Adrenal gland (tissue), 12 donors: ENCODE data around the gene ANAPC1. TPM values are rescaled to one million over a fixed set of nuclear protein-coding genes. Genes with fewer than 3 reads are reported as not detected.
A peak's percentile ranks its signal among the peaks of the same experiment; 100 is the strongest.

Experiments
- DNase-seq, 7 donors: peaks; one replicate each; pipeline ENCODE4 v3.0.0-alpha.2; 2019 to 2020
- H3K27ac ChIP-seq, 5 donors: fragments of 200-600 bp; sonication (generic) in 4 of 5; 1 replicate in 3 of 5; 2 replicates in 2 of 5; pipeline versions ENCODE4 v1.5.1 to v1.8.0; 2016 to 2020; ENCODE audit warnings: mild to moderate bottlenecking in 1 of 5
- H3K27me3 ChIP-seq: fragments of 200-600 bp; 2 replicates; pipeline ENCODE4 v1.8.0; 2021
- H3K36me3 ChIP-seq, 2 donors: fragments of 200-600 bp; replicated peaks in 1 of 2; 1 replicate in 1 of 2; 2 replicates in 1 of 2; pipeline versions ENCODE4 v1.5.1 to v1.8.0; 2018 to 2022
- H3K4me1 ChIP-seq, 2 donors: fragments of 200-600 bp; replicated peaks in 1 of 2; 1 replicate in 1 of 2; 2 replicates in 1 of 2; pipeline versions ENCODE4 v1.5.1 to v1.8.0; 2018 to 2021
- H3K4me3 ChIP-seq, 4 donors: fragments of 200-600 bp; sonication (generic) in 3 of 4; one replicate each; pipeline ENCODE4 v1.5.1; 2016 to 2018
- H3K9me3 ChIP-seq, 3 donors: fragments of 200-600 bp; sonication (generic) in 1 of 3; replicated peaks in 1 of 3; 1 replicate in 2 of 3; 2 replicates in 1 of 3; pipeline versions ENCODE4 v1.5.1 to v1.8.0; 2016 to 2021
- CTCF ChIP-seq, 6 experiments: fragments of 450-650 bp in 4 of 6; fragments of 200-600 bp in 2 of 6; sonication (generic) in 1 of 6; IDR thresholded peaks; 1 replicate in 5 of 6; 2 replicates in 1 of 6; pipeline versions ENCODE4 v1.5.1 to v1.8.0; 2016 to 2021; ENCODE audit warnings: antibody characterized with exemption in 6 of 6, mild to moderate bottlenecking in 2 of 6, moderate library complexity in 1 of 6
- POLR2A ChIP-seq, 2 donors: fragments of 450-650 bp; IDR thresholded peaks; one replicate each; pipeline ENCODE4 v1.6.1; 2017; ENCODE audit warnings: antibody characterized with exemption in 2 of 2, mild to moderate bottlenecking in 2 of 2, moderate library complexity in 1 of 2
- WGBS, 4 donors: extraction: QIAGEN DNeasy Blood & Tissue Kit in 2 of 4; methylation state at CpG; one replicate each; pipeline versions ENCODE4 v1.1.5 to v1.1.7; 2013 to 2017; 5-methylcytosine and 5-hydroxymethylcytosine counted together
- intact Hi-C, 2 donors: fragments of 100-400 bp; cut with DNase I; formaldehyde crosslinking; loops; one replicate each; pipeline versions ENCODE4 v1.14.1 to v1.15.0; 2022 to 2023
- polyA plus RNA-seq, 3 donors: library from polyadenylated mRNA; stranded (reverse); fragments of 200-250 nt in 2 of 3; fragments of 350-450 nt in 1 of 3; fragmentation: Illumina TruSeq in 1 of 3; extraction: RNeasy Lipid Tissue Mini Kit (QIAGEN cat#74804) in 1 of 3; gene quantifications; one replicate each; pipeline ENCODE4 v1.2.3, GENCODE V29; 2013 to 2014
- total RNA-seq, 9 donors: library from RNA; depleted of rRNA in 4 of 9; stranded (reverse); fragments of >200 nt in 4 of 9; fragments of 120-200 nt in 1 of 9; fragmentation: NEBNext Ultra II Directional in 1 of 9; extraction: Animal tissue kit (Norgen Biotek cat#: 25700) in 1 of 9; gene quantifications; one replicate each; pipeline versions ENCODE4 v1.1.0 to v1.2.4, GENCODE V29; 2013 to 2023
- donor health status: healthy with polysubstance abuse.
- donor health status: Bipolar disorder and iron deficiency.
- donor health status: DM: yes; HTN: yes; CAD: no.
- donor health status: DM: no; HTN: no; CAD: no.
- donor health status: DM: no; HTN: no; CAD: no.
- donor health status: DM: yes; HTN: yes; CAD: no.

Gene ANAPC1
- total and polyA plus RNA-seq, 12 donors: 5.4 to 63.9 (median 25.3) TPM

- H3K4me1 ChIP-seq: peaks cover 0 to 45% of the 10 kb centered on the region in 2 donors
- H3K4me3 ChIP-seq: peak overlapping the region; percentile 76 to 97 (median 87)
Measured at GRCh38 chr2:111898703-111899514, 14.9 kb upstream of the ANAPC1 start.

GRCh38 chr2:111897924-111898702, 14.1 kb upstream of the ANAPC1 start, which contains the start of gene MERTK:
Gene MERTK, plus strand, starts transcription at chr2:111898607. Its CDS starts 129 bp downstream, at chr2:111898736.
- peak; percentile 94 to 96 for TF ChIP-seq POLR2A (IDR thresholded peaks at IDR 0.05)
- peak; percentile 10 to 55 (median 42) for TF ChIP-seq CTCF (IDR thresholded peaks at IDR 0.05)
- H3K36me3 ChIP-seq: peaks cover 0 to 6% of the 10 kb centered on the region in 2 donors
- intact Hi-C loops: loop anchor here (5.0 to 10.0 kb wide), 2 partner anchors 149 to 367 kb away; no protein-coding TSS in a partner anchor
- peak within 1 kb of the TSS; percentile 42 to 95 (median 85) for H3K27ac ChIP-seq
- peaks cover 0 to 40% of the 10 kb centered on the region in 2 donors for H3K4me1 ChIP-seq
- H3K4me3 ChIP-seq: peak within 1 kb of the TSS; percentile 76 to 97 (median 87)
- peak; percentile 91 to 95 (median 91) for DNase-seq
- 0 to 1% (median 1%) methylated on average over 20 to 71 of the region's 71 CpGs for WGBS, 4 donors
- H3K27me3 ChIP-seq: no peaks in the 10 kb centered on the region
- no peaks in the 10 kb centered on the region for H3K9me3 ChIP-seq

More at GRCh38 chr2:111898703-111899514, 14.9 kb upstream of the ANAPC1 start:
- peaks cover 0 to 6% of the 10 kb centered on the region in 2 donors for H3K36me3 ChIP-seq
- WGBS, 4 donors: 1 to 2% (median 1%) methylated on average over 5 to 70 of the region's 70 CpGs
- no peak for TF ChIP-seq POLR2A (IDR thresholded peaks at IDR 0.05)
- no peak for TF ChIP-seq CTCF (IDR thresholded peaks at IDR 0.05)
- H3K9me3 ChIP-seq: no peaks in the 10 kb centered on the region
- H3K27ac ChIP-seq: peak overlapping the region; percentile 36 to 95 (median 85)
- H3K27me3 ChIP-seq: no peaks in the 10 kb centered on the region
- intact Hi-C loops: loop anchor here (5.0 to 10.0 kb wide), 2 partner anchors 148 to 366 kb away; no protein-coding TSS in a partner anchor
- DNase-seq: peak in 3 of 7 donors; percentile 35 to 54 (median 49)

GRCh38 chr2:111897630-111897923, 13.6 kb upstream of the ANAPC1 start:
- Histone ChIP-seq H3K36me3 (peaks cover 0 to 6% of the 10 kb centered on the region in 2 donors), H3K4me3 (peak overlapping the region in 2 of 4 donors; percentile 76 to 97), H3K9me3 (no peaks in the 10 kb centered on the region), H3K27me3 (no peaks in the 10 kb centered on the region), H3K4me1 (peaks cover 0 to 40% of the 10 kb centered on the region in 2 donors), H3K27ac (peak overlapping the region; percentile 42 to 95 (median 84))
- WGBS, 4 donors: 5 to 13% (median 8%) methylated on average over 7 of the region's 7 CpGs
- intact Hi-C loops: loop anchor here (5.0 to 10.0 kb wide), 2 partner anchors 150 to 367 kb away; no protein-coding TSS in a partner anchor
- no peak for DNase-seq
- no peak for TF ChIP-seq CTCF (IDR thresholded peaks at IDR 0.05)
- TF ChIP-seq POLR2A (IDR thresholded peaks at IDR 0.05): no peak

GRCh38 chr2:111896576-111896975, 12.6 kb upstream of the ANAPC1 start:
- H3K36me3 ChIP-seq: peaks cover 0 to 3% of the 10 kb centered on the region in 2 donors
- intact Hi-C loops: loop anchor here (5.0 to 10.0 kb wide), 2 partner anchors 151 to 368 kb away; no protein-coding TSS in a partner anchor
- H3K9me3 ChIP-seq: no peaks in the 10 kb centered on the region
- no peaks in the 10 kb centered on the region for H3K27me3 ChIP-seq
- H3K4me1 ChIP-seq: peaks cover 0 to 35% of the 10 kb centered on the region in 2 donors
- peak overlapping the region in 1 of 5 donors; percentile 27 for H3K27ac ChIP-seq
- no peak for DNase-seq
- TF ChIP-seq POLR2A (IDR thresholded peaks at IDR 0.05) (no peak), CTCF (IDR thresholded peaks at IDR 0.05) (no peak)
- 69 to 82% (median 79%) methylated on average over 6 of the region's 6 CpGs for WGBS, 4 donors
- no peak overlapping the region for H3K4me3 ChIP-seq
